Measurements from ENCODE around the gene FHAD1.

DNA sequence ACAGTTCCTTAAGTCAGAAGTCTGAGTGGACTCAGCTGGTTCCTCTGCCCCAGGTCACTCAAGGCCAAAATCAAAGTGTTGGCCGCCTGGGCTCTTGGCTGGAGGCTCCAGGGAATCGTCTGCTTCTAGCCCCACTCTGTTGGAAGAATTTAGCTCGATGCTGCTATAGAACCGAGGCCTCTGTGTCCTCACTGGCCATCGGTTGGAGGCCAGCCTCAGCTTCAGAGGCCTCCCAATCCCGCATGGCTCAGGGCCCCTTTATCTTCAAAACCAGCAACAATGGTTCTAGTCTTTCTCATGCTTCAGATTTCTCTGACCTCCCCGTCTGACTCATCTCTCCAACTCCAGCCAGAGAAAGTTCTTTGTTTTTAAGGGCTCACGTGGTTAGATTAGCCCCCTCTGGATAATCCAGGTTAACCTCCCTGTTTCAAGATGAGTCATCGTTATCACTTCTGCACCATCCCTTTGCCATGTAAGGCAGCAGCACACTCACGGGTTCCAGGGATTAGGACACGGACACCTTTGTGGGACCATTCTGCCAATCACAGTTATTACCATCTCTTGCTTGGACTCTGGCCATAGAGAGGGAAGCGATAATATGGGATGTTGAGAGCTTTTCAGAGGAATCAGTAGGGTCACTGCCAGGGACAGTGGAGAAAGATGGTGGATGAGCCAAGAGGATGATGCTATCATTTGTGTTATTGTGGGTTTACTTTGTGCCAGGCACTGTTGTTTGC, 13.6 kb downstream of the FHAD1 start:
- TF ChIP-seq, protein P1, sequence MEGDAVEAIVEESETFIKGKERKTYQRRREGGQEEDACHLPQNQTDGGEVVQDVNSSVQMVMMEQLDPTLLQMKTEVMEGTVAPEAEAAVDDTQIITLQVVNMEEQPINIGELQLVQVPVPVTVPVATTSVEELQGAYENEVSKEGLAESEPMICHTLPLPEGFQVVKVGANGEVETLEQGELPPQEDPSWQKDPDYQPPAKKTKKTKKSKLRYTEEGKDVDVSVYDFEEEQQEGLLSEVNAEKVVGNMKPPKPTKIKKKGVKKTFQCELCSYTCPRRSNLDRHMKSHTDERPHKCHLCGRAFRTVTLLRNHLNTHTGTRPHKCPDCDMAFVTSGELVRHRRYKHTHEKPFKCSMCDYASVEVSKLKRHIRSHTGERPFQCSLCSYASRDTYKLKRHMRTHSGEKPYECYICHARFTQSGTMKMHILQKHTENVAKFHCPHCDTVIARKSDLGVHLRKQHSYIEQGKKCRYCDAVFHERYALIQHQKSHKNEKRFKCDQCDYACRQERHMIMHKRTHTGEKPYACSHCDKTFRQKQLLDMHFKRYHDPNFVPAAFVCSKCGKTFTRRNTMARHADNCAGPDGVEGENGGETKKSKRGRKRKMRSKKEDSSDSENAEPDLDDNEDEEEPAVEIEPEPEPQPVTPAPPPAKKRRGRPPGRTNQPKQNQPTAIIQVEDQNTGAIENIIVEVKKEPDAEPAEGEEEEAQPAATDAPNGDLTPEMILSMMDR (IDR thresholded peaks at IDR 0.05) = no peak
- TF ChIP-seq POLR2AphosphoS5 (IDR thresholded peaks at IDR 0.05) (no peak), POLR2A (IDR thresholded peaks at IDR 0.05) (no peak)
